SK-N-SH treated with all-trans-retinoic acid at 6 μM for 48 hours (cell line): ENCODE data around the gene HRH1.
"Not testable (repeated sequence)": the region's sequence is repeated elsewhere in the genome, so short reads cannot be mapped to it uniquely, and the experiment has no call there.

Experiments used
- CSDC2 ChIP-seq: fragments of 250-450 bp; sonication (Bioruptor Pico); IDR thresholded peaks from 2 replicates; pipeline ENCODE4 v1.5.0; 2020; ENCODE audit warnings: mild to moderate bottlenecking, moderate library complexity
- ESRRG ChIP-seq: fragments of 250-450 bp; sonication (Bioruptor Pico); IDR thresholded peaks from 2 replicates; pipeline ENCODE4 v1.6.1; 2021; ENCODE audit warnings: mild to moderate bottlenecking
- GLIS3 ChIP-seq: fragments of 250-450 bp; sonication (Bioruptor Pico); IDR thresholded peaks from 2 replicates; pipeline ENCODE4 v1.5.0; 2020; ENCODE audit warnings: mild to moderate bottlenecking, moderate library complexity
- ISL1 ChIP-seq: fragments of 250-450 bp; sonication (Bioruptor Pico); IDR thresholded peaks from 2 replicates; pipeline ENCODE4 v2.1.2; 2022; ENCODE audit warnings: mild to moderate bottlenecking, moderate library complexity
- OSR1 ChIP-seq: fragments of 250-450 bp; sonication (Bioruptor Pico); IDR thresholded peaks from 2 replicates; pipeline ENCODE4 v1.8.0; 2022; ENCODE audit warnings: moderate library complexity, mild to moderate bottlenecking, inconsistent platforms
- PPARA ChIP-seq: fragments of 250-450 bp; sonication (Bioruptor Pico); IDR thresholded peaks from 2 replicates; pipeline ENCODE4 v1.5.0; 2020; ENCODE audit warnings: mild to moderate bottlenecking, borderline replicate concordance
- TSHZ2 ChIP-seq: fragments of 250-450 bp; sonication (Bioruptor Pico); IDR thresholded peaks from 2 replicates; pipeline ENCODE4 v1.5.0; 2020; ENCODE audit warnings: mild to moderate bottlenecking, moderate library complexity
- ZFP3 ChIP-seq: fragments of 250-450 bp; sonication (Bioruptor Pico); IDR thresholded peaks from 2 replicates; pipeline ENCODE4 v1.5.0; 2020; ENCODE audit warnings: mild to moderate bottlenecking, moderate library complexity
- ZFP30 ChIP-seq: fragments of 450-650 bp; formaldehyde crosslinking; IDR thresholded peaks from 2 replicates; pipeline ENCODE4 v1.5.0; 2022; ENCODE audit warnings: mild to moderate bottlenecking, moderate library complexity
- ZNF565 ChIP-seq: fragments of 450-650 bp; formaldehyde crosslinking; conservative IDR thresholded peaks from 2 replicates; pipeline ENCODE4 v1.5.0; 2020; ENCODE audit warnings: low read depth, mild to moderate bottlenecking, moderate library complexity
- TF ChIP-seq, protein P1 (sequence below): fragments of 250-450 bp; sonication (Bioruptor Pico); IDR thresholded peaks from 2 replicates; pipeline ENCODE4 v1.8.0; 2020; ENCODE audit warnings: mild to moderate bottlenecking, moderate library complexity, borderline replicate concordance
- TF ChIP-seq, protein P2 (sequence below): fragments of 250-450 bp; sonication (Bioruptor Pico); IDR thresholded peaks from 2 replicates; pipeline ENCODE4 v1.8.0; 2021; ENCODE audit warnings: low read depth, mild to moderate bottlenecking, moderate library complexity, borderline replicate concordance
- TF ChIP-seq, protein P3 (sequence below): fragments of 250-450 bp; sonication (Bioruptor Pico); IDR thresholded peaks from 2 replicates; pipeline ENCODE4 v1.5.1; 2020; ENCODE audit warnings: low read depth, mild to moderate bottlenecking, moderate library complexity

- TF ChIP-seq ZFP3 (CRISPR knock-in tag); GLIS3 (CRISPR knock-in tag); OSR1 (CRISPR knock-in tag); ESRRG (CRISPR knock-in tag); ZFP30 (CRISPR knock-in tag); CSDC2; TSHZ2; ZNF565 (CRISPR knock-in tag); PPARA: not testable (repeated sequence)
- TF ChIP-seq, protein P1, sequence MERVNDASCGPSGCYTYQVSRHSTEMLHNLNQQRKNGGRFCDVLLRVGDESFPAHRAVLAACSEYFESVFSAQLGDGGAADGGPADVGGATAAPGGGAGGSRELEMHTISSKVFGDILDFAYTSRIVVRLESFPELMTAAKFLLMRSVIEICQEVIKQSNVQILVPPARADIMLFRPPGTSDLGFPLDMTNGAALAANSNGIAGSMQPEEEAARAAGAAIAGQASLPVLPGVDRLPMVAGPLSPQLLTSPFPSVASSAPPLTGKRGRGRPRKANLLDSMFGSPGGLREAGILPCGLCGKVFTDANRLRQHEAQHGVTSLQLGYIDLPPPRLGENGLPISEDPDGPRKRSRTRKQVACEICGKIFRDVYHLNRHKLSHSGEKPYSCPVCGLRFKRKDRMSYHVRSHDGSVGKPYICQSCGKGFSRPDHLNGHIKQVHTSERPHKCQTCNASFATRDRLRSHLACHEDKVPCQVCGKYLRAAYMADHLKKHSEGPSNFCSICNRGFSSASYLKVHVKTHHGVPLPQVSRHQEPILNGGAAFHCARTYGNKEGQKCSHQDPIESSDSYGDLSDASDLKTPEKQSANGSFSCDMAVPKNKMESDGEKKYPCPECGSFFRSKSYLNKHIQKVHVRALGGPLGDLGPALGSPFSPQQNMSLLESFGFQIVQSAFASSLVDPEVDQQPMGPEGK = not testable (repeated sequence)
- peak; percentile 31; the same call in 1 of the 2 replicates for TF ChIP-seq ISL1
- TF ChIP-seq, protein P2, sequence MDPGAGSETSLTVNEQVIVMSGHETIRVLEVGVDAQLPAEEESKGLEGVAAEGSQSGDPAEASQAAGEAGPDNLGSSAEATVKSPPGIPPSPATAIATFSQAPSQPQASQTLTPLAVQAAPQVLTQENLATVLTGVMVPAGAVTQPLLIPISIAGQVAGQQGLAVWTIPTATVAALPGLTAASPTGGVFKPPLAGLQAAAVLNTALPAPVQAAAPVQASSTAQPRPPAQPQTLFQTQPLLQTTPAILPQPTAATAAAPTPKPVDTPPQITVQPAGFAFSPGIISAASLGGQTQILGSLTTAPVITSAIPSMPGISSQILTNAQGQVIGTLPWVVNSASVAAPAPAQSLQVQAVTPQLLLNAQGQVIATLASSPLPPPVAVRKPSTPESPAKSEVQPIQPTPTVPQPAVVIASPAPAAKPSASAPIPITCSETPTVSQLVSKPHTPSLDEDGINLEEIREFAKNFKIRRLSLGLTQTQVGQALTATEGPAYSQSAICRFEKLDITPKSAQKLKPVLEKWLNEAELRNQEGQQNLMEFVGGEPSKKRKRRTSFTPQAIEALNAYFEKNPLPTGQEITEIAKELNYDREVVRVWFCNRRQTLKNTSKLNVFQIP (CRISPR knock-in tag) = not testable (repeated sequence)
- TF ChIP-seq, protein P3, sequence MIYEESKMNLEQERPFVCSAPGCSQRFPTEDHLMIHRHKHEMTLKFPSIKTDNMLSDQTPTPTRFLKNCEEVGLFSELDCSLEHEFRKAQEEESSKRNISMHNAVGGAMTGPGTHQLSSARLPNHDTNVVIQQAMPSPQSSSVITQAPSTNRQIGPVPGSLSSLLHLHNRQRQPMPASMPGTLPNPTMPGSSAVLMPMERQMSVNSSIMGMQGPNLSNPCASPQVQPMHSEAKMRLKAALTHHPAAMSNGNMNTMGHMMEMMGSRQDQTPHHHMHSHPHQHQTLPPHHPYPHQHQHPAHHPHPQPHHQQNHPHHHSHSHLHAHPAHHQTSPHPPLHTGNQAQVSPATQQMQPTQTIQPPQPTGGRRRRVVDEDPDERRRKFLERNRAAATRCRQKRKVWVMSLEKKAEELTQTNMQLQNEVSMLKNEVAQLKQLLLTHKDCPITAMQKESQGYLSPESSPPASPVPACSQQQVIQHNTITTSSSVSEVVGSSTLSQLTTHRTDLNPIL = not testable (repeated sequence)
Observed at GRCh38 chr3:11255537-11255936, 101.2 kb downstream of the HRH1 start.
